GM10266 (cell line): ENCODE measurements around the gene OR8D1.

ENCODE experiments used
- DNase-seq: peaks from one replicate; pipeline ENCODE4 v3.0.0; 2012; ENCODE audit errors: extremely low spot score
- CTCF ChIP-seq: IDR thresholded peaks from 2 replicates; pipeline ENCODE4 v1.5.1; 2012; ENCODE audit warnings: mild to moderate bottlenecking, low read depth; ENCODE audit not compliant: control insufficient read depth, insufficient read depth; ENCODE audit errors: missing control alignments

Gene OR8D1

GRCh38 chr11:124313849-124314248 is at the start of gene OR8D1:
OR8D1 (minus strand) TSS chr11:124313949; CDS start chr11:124310766, 3,183 bp downstream.
- TF ChIP-seq CTCF: no peak
- no peak for DNase-seq

GRCh38 chr11:124359566-124359965 is 45.8 kb upstream of the OR8D1 start:
- no peak for DNase-seq

GRCh38 chr11:124346311-124346955 is 32.7 kb upstream of the OR8D1 start:
- no peak for TF ChIP-seq CTCF
- no peak for DNase-seq

More at GRCh38 chr11:124359566-124359965, 45.8 kb upstream of the OR8D1 start:
- no peak for TF ChIP-seq CTCF

GRCh38 chr11:124344346-124344745 is 30.6 kb upstream of the OR8D1 start:
- DNase-seq: no peak
- TF ChIP-seq CTCF: no peak

GRCh38 chr11:124340142-124340447 is 26.3 kb upstream of the OR8D1 start:
- TF ChIP-seq CTCF: no peak
- DNase-seq: no peak

GRCh38 chr11:124339396-124340141 is 25.8 kb upstream of the OR8D1 start:
- DNase-seq: no peak
- no peak for TF ChIP-seq CTCF

GRCh38 chr11:124331873-124332272 is 18.1 kb upstream of the OR8D1 start:
- DNase-seq: no peak
- no peak for TF ChIP-seq CTCF
